SIG-M5 (cell line): ENCODE data around the gene LARP7.
"Not testable (repeated sequence)": the region's sequence is repeated elsewhere in the genome, so short reads cannot be mapped to it uniquely, and the experiment has no call there.

Experiments used
- DNase-seq: peaks from one replicate; lab custom pipeline; 2025; lab: John Stamatoyannopoulos, UW

Gene LARP7

GRCh38 chr4:112636688-112637551 lies at the start of gene LARP7, which contains the start of gene ZGRF1:
LARP7 (plus strand) TSS chr4:112637143; CDS start chr4:112644670, 7,527 bp downstream.
ZGRF1 (minus strand) TSS chr4:112636909; CDS start chr4:112633176, 3,733 bp downstream.
- DNase-seq = peak; percentile 82

- no peak for DNase-seq
These were observed 47.7 kb upstream of the LARP7 start for GRCh38 chr4:112589206-112589605.

- no peak for DNase-seq
These were observed 45.4 kb upstream of the LARP7 start for GRCh38 chr4:112591593-112591992.

DNA sequence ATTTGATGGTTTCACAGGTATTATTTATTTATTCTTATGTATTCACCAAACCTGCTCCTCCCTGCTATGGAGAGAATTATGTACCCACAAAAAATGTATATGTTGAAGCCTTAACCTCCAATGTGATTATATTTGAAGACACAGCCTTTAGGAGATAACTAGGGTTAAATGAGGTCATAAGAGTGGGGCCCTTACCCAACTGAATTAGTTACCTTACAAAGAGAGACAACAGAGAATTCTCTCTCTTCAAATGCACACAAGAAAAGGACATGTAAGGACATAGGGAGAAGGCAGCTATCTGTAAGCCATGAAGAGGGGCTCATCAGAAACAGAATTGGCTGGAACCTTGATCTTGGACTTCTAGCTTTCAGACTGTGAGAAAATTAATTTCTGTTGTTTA lies 44.2 kb upstream of the LARP7 start:
- no peak for DNase-seq

DNA sequence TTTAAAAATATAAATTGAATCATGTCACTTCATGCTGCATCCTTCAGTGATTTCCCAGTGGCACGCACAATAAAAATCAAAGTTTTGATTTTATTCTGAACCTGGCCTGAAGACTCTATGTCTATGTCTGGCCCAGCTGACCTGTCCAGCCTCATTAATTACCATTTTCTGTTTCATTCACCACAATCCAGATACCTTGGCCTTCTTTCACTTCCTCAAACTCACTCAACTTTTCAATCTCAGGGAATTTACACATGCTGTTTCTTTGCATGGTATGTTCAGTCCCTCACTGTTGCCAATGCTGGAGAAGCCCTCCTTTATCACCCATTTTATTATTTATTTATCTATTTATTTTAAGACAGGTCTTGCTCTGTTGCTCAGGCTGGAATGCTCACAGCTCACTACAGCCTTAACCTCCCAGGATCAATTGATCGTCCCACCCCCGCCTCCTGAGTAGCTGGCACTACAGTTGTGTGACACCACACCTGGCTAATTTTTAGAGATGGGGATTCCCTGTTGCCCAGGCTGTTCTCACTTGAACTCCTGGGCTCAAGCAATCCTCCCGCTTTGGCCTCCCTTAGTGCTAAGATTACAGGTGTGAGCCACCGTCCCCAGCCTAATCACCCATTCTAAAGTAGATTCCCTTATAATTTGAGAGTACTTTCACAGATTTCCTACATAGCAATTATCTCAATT lies 43.4 kb upstream of the LARP7 start:
- DNase-seq = no peak

DNA sequence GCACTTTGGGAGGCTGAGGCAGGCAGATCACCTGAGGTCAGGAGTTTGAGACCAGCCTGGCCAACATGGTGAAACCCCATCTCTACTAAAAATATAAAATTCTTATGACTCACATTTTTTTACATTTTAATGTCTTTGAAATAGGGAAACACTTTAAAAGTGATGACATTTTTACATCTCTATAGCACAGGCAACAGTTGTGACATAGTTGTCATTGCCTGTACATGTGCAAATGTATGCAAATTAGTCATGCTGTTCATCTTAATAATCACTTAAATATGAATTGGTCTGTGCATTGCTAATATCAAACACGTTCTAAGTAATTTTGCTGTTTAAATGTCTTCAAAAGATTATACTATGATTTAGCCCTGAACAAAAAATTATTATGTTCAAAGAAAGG lies 42.0 kb upstream of the LARP7 start:
- DNase-seq = no peak

- DNase-seq = no peak
These were observed 32.4 kb upstream of the LARP7 start for GRCh38 chr4:112604589-112604988.

GRCh38 chr4:112612814-112613213 lies 24.1 kb upstream of the LARP7 start:
- DNase-seq = not testable (repeated sequence)

DNA sequence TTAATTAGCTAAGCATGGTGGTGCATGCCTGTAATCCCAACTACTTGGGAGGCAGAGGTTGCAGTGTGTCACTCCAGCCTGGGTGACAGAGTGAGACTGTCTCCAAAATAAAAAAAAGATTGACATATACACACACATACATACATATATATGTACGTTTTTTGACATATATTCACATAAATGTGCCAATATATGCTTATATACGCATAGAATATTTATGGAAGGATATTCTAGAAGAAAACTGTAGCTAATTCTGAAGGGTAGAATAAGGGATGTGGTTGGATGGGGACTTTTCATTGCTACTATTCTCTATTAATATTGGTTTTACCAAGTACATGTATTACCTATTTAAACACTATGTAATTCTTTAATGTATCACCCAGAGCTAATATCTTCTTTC lies 20.0 kb upstream of the LARP7 start:
- no peak for DNase-seq

DNA sequence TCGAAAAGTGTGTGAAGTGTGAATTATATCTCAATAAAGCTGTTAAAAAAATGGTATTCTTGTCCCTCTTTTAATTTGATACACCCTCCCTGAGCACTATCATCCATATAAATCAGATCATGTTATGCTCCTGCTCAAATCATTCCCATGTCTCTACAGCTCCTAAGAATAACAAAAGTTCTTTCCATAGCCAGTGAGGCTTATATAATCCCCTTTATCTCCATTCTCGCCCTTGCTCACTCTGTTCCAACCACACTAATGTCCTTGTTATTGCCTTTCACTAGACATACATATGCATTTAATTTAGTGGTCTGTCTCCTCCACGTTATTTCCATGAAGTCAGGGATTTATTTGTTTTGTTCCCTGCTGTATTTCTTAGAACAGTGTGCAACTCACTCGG lies 10.7 kb upstream of the LARP7 start:
- DNase-seq = no peak

DNA sequence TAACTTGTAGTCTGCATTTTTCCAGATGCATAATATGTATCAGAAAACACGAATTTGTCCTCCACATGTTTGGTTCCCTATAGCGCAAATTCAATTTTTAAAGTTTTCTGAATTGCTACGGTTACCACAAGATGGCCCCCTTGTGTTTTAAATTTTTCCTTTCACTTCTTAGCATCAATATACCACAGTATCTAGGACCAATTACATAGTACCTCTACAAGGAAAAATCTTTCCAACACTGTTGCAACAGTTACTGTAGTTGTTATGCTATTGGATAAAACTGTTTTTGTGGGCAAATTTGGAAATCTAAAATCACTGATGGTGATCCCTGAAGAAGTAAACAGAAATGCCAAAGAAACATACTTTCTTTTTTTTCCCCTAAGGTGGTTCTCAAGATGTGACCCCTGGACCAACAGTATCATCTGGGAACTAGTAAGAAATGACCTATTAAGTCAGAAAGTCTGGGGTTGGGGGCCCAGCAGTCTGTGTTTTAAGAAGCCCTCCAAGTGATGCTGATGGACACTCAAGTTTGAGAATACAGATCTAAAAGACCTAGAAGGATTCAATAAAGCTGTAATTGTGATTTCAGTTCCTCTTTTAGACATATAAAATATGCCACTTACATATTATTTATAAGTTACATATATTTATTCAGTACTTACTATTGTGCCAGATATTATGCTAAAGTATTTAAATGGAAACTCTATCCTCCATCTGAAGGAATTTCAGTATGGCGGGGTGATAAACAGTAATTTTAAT lies 3.3 kb upstream of the LARP7 start:
- DNase-seq = peak; percentile 4

- DNase-seq = no peak
These were observed 566 bp downstream of the LARP7 start for GRCh38 chr4:112637552-112637866.

DNA sequence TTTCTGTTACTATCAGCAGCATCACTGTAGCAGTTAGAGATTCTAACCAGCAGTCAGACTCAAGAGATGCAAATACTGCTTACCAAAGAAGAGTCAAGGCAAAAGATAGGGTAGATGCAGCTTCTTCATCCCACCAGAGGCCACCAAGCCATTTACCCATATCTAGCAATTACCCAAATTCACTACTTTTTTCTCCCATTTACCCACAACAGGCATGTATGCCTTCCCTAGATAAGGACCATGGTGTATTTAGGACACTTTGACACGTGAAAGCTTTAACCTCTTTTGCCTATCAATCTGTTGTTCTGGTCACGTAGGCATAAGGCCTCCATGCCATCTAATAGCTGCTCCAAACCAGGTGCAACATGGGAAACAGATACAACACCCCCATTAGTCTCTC lies 5.6 kb downstream of the LARP7 start:
- no peak for DNase-seq

- not testable (repeated sequence) for DNase-seq
These were observed 7.9 kb downstream of the LARP7 start for GRCh38 chr4:112644595-112645535.

- DNase-seq = no peak
These were observed 8.8 kb downstream of the LARP7 start for GRCh38 chr4:112645541-112646329.

- no peak for DNase-seq
These were observed 9.9 kb downstream of the LARP7 start for GRCh38 chr4:112646632-112647537.

DNA sequence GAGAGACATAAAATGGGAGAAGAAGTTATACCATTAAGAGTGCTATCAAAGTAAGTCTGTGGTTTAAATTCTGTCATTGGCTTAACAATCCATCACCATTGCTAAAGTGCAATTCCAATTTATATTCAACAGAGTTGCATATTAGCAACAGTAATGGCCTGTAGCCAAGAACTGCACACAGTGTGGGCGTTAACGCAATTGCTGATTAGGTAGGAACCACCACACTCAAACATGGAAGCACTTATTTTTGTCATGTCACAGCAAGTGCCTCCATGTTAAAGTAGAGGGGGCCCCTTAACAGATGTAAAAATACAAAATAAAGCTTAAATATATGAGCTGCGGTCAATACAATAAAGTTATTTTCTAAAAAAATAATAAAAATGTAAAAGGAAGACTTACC lies 10.8 kb downstream of the LARP7 start:
- DNase-seq = no peak

DNA sequence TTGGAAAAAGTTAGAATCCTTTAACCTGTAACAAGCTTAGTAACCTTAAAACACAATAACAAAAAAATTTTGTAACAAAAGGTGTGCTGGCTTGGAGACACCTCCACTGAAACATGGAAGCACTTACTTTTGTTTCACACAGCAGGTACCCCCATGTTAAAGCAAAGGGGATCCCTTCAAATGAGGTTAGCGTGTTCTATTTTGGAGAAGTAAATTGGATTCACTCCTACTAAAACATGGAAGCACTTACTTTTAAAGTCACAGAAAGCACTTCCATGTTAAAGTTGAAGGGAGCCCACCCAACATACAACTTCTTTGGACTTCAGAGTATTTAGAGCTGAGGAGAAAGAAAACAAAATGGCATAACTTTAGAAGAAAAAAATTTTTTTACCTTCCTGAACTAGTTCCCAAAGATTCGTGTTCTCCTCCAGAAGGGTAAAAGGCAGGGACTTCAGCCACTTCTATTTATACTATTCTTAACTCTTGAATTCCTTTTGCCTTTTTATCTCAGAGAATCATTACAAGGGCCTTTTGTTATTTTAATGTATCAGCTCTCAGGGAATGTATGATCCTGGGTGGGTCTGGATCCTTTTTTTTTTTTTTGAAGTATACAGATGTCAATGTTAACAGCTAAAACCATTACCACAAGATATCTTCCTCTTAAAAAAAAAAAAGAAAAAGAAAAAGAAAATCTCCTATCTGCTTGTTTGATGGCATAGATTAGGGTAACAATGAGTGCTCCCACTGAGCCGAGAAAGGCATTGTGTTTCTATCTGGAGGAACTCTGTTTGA lies 11.5 kb downstream of the LARP7 start:
- DNase-seq = no peak

GRCh38 chr4:112649055-112649408 lies 12.1 kb downstream of the LARP7 start:
- no peak for DNase-seq
